ENCODE data around the gene OSMR. TPM values are rescaled to one million over a fixed set of nuclear protein-coding genes. Genes with fewer than 3 reads are reported as not detected.

OSMR gene
- total RNA-seq, 1 donor from 2014 or later: 11.7 TPM

DNA sequence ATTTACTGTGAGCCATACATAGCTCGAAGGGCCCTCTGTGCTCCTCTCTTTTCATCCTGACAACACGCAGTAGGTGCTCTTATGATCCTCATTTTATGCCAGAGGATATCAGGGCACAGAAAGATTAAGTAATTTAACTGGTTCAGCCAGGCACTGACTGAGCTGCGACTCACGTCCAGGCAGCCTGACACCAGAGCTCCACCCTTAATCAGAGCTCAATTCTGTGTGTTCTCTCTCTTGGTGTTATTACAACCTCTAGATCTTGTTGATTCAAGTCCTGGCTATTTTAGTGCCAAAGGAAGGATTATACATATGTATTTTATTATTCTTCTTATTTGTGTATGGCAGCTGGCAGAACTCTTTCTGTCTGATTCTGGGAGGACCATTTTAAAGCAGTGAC, 59.7 kb downstream of the OSMR start:
- no peaks in the 10 kb centered on the region for H3K27me3 ChIP-seq (ENCODE audit: low read depth)
- H3K4me1 ChIP-seq: no peaks in the 10 kb centered on the region
- TF ChIP-seq CTCF (IDR thresholded peaks at IDR 0.05; ENCODE audit: borderline replicate concordance): no peak
- intact Hi-C loops (cut with micrococcal nuclease): no loop called here
- H3K9me3 ChIP-seq (replicated peaks): peaks cover 27% of the 10 kb centered on the region
- H3K36me3 ChIP-seq: peaks cover 86% of the 10 kb centered on the region
- no peak overlapping the region for H3K4me3 ChIP-seq
- no peak overlapping the region for H3K27ac ChIP-seq (replicated peaks)
- no peak for DNase-seq

DNA sequence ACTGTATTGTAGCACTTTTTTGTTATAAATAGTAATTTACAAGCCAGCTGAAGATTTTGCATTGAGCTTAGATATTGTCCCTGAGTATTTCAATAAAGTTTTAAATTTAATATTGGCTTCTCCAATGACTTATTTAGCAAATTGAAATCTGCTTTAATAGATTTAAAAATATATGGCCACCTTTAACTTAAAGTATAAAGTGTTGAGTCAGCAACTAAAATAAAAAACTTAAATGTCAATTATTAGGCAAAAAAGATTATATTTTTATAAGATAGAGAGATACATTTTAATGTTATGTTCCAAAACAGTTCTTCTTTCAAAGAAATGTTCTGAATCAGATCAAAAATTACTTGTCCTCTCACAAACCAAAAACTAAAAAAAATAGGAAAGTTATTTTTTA, 60.7 kb downstream of the OSMR start:
- H3K4me3 ChIP-seq: no peak overlapping the region
- H3K36me3 ChIP-seq: peaks cover 76% of the 10 kb centered on the region
- H3K4me1 ChIP-seq: no peaks in the 10 kb centered on the region
- H3K9me3 ChIP-seq (replicated peaks): peaks cover 30% of the 10 kb centered on the region
- intact Hi-C loops (cut with micrococcal nuclease): no loop called here
- no peak for TF ChIP-seq CTCF (IDR thresholded peaks at IDR 0.05; ENCODE audit: borderline replicate concordance)
- no peaks in the 10 kb centered on the region for H3K27me3 ChIP-seq (ENCODE audit: low read depth)
- DNase-seq: no peak
- no peak overlapping the region for H3K27ac ChIP-seq (replicated peaks)

GRCh38 chr5:38911933-38912332, 66.1 kb downstream of the OSMR start:
- Histone ChIP-seq H3K36me3 (peaks cover 32% of the 10 kb centered on the region), H3K9me3 (replicated peaks) (peaks cover 26% of the 10 kb centered on the region), H3K27ac (replicated peaks) (no peak overlapping the region), H3K4me3 (no peak overlapping the region), H3K27me3 (ENCODE audit: low read depth) (no peaks in the 10 kb centered on the region), H3K4me1 (no peaks in the 10 kb centered on the region)
- DNase-seq: no peak
- intact Hi-C loops (cut with micrococcal nuclease): no loop called here
- TF ChIP-seq CTCF (IDR thresholded peaks at IDR 0.05; ENCODE audit: borderline replicate concordance): no peak

DNA sequence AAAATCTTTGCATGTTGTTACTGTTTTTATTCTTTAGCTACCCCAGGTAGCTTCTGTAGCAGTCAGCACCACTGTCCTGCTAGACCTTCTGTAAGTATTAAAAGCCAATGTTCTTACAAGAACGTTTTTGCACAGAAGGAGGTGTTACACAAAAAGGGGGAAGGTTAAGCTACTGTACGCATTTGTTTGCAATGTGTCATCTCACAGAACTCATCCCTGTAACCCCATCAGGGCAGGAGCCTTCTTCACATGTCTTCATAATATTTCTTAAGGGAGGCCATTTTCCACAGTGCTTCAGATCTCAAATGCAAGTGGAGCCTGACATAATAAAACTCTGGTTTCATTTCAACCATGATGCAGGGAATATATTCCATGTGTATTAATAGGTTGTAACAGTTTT, 67.9 kb downstream of the OSMR start:
- intact Hi-C loops (cut with micrococcal nuclease): no loop called here

GRCh38 chr5:38916802-38917201, 71.0 kb downstream of the OSMR start:
- H3K27ac ChIP-seq (replicated peaks): no peak overlapping the region
- TF ChIP-seq CTCF (IDR thresholded peaks at IDR 0.05; ENCODE audit: borderline replicate concordance): no peak
- H3K9me3 ChIP-seq (replicated peaks): peaks cover 12% of the 10 kb centered on the region
- H3K36me3 ChIP-seq: peaks cover 46% of the 10 kb centered on the region
- H3K27me3 ChIP-seq (ENCODE audit: low read depth): no peaks in the 10 kb centered on the region
- H3K4me3 ChIP-seq: no peak overlapping the region
- intact Hi-C loops (cut with micrococcal nuclease): no loop called here
- no peak for DNase-seq
- H3K4me1 ChIP-seq: no peaks in the 10 kb centered on the region

More for the DNA sequence above, 67.9 kb downstream of the OSMR start:
- peaks cover 26% of the 10 kb centered on the region for H3K9me3 ChIP-seq (replicated peaks)
- H3K27ac ChIP-seq (replicated peaks): no peak overlapping the region
- H3K4me3 ChIP-seq: no peak overlapping the region
- no peak for TF ChIP-seq CTCF (IDR thresholded peaks at IDR 0.05; ENCODE audit: borderline replicate concordance)
- no peaks in the 10 kb centered on the region for H3K4me1 ChIP-seq
- H3K27me3 ChIP-seq (ENCODE audit: low read depth): no peaks in the 10 kb centered on the region
- no peak for DNase-seq
- peaks cover 31% of the 10 kb centered on the region for H3K36me3 ChIP-seq

DNA sequence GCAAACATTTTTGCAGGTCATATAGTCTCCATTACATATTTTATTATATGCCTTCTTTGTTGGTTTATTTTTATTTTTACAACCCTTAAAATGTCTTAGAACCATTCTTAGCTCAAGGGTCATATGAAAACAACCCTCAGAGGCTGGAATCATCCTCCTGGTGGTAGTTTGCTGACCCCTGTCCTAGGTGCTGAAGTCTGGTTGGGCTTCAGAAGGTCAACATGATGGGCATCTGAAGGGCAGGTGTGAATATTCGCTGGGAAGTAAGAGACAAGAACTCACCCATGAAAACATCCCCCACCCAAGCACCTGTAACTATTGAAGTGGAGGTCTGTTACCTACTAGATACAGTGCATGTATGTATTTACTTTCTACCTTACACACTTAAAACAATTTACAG, 75.4 kb downstream of the OSMR start:
- Histone ChIP-seq H3K36me3 (peaks cover 71% of the 10 kb centered on the region), H3K4me1 (peaks cover 12% of the 10 kb centered on the region), H3K27ac (replicated peaks) (no peak overlapping the region), H3K4me3 (no peak overlapping the region), H3K27me3 (ENCODE audit: low read depth) (no peaks in the 10 kb centered on the region), H3K9me3 (replicated peaks) (no peaks in the 10 kb centered on the region)
- intact Hi-C loops (cut with micrococcal nuclease): no loop called here
- DNase-seq: no peak
- no peak for TF ChIP-seq CTCF (IDR thresholded peaks at IDR 0.05; ENCODE audit: borderline replicate concordance)

Measured in left ventricle myocardium inferior (tissue), 1 donor.